GM19099 (cell line): ENCODE measurements around the gene DNAJC30.

Experiments used
- POLR2A ChIP-seq: IDR thresholded peaks from 3 replicates; pipeline ENCODE4 v1.6.1; 2011; ENCODE audit warnings: low read depth; ENCODE audit not compliant: insufficient read length; ENCODE audit errors: extremely low read depth

Gene DNAJC30

DNA sequence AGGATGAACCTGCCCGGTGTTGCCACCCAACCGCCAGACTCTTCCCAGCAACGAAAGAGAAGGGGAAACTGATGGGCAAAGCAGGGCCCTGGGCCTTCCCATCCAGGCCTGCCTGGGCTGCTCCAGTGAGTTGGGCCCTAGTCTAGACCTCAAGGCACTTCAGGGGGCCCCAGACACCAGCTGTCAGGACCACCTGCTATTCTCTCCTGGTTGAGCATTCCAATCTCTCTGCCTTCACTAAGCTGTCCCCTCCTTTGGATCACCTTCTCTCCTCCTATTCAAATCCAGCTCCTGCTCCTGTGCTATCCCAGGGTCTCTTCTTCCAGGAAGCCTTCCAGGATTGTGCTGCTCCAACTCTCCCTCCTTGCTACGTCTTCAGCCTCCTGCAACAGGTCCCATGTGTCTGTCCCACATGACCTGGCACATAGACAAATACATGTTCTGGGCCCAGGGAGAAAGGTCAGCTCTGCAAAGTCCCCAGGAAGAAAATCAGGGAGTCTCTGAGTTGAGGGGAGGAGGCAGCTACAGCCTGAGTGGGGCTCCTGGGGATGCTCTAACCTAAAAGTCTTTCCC, 33.2 kb upstream of the DNAJC30 start:
- no peak for TF ChIP-seq POLR2A

DNA sequence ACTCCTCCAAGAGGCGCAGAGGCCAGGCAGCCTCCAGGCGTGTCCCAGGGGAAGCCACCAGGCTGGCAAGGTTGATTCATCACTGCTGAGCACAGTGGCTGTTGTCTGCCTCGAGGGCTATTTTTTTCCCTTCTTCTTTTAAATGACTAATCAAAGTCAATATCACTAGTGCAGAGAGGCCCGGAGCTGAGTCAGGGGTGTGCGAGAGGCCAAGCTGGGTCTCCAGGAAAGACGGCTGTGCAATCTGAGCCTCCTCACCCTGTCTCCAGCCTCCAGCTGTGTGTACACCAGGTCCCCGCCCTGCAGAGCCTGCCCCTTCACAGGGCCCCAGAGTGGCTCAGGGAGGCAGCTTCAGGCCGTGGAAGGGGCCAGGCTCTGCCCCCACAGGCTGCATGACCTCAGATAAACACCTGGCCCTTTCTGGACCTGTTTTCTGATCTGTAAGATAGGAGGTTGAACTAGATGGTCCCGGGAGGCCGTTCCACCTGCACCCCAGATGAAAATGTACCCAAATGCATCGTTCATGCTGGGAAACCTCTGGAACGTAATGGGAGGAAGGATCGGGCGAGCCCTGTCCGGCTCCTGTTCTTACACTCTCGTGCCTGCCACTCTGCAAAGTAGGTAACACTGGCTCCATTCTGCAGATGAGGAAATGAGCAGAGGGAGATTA, 32.5 kb upstream of the DNAJC30 start:
- no peak for TF ChIP-seq POLR2A

DNA sequence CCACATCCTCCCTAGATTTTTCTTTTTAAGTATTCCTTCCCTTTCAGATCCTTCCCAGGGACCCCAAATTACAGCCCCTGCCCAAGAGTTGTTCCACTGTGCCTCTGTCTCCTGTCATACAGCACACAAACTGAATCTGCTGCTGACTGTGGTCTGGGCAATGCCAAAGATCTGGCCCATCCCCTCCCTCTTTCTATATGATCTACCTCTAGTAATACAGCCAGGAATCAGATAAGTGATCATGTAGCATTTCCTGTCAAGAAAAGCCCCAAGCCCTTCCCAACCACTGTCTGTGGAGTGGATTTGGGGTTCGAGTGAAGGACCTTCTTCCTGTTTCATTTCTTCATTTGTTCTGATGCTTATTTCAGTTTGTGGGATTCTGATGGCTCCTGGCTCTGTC, 29.5 kb upstream of the DNAJC30 start:
- no peak for TF ChIP-seq POLR2A

DNA sequence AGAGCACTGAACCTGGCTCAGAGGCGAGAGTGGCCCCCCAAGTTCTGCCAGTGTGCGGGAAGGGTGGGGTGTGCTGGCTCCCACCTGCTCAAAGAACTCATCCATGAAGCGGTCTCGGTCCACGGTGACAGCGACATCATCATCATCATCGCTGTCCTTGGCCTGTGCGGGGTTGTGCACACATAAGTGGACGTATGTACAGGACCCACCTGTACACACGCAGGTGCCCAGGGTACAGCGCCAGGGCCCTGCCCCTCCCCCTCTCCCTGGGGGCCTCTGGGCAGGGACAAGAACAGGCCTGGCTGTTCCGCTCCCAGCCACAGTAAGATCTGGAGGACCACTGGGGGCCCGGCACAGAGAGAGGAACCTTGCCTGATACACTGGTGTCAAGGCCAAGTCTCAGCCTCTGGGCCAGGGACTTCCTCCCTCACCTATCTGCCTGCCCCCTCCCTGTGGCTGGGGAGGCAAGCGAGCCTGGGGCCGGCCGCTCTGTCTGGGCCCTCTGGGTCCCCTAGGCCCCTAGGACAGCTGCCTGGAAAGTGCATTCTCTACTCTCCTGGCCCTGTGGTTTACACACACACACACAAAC, 25.8 kb upstream of the DNAJC30 start:
- no peak for TF ChIP-seq POLR2A

DNA sequence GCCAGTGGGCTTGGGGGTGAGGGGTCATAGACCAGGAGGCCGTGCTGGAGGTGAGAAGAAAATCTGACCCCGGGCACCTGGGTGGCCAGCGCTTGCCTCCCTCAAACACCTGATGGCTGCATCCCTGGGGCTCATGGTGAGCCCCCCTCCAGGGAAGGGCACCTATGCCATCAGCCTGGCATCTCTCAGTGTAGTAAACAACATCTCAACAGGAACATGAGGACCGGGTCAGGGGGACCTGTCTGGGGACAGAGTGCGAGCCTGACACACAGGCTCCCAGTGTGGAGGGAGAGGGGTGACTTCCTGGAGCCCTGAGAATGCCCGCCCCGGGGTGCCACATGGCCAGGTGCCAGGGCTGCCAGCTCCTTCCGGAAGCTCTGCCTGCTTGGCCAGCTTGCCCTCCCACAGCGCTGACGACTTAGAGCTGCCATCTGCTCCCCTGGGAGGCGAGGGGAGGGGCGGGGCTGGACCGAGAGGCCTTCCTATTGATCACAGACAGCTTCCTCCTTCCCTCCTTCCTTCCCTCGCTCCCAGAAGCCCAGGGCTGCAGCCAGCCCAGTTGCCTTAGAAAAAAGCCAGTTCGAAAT, 23.9 kb upstream of the DNAJC30 start:
- no peak for TF ChIP-seq POLR2A

DNA sequence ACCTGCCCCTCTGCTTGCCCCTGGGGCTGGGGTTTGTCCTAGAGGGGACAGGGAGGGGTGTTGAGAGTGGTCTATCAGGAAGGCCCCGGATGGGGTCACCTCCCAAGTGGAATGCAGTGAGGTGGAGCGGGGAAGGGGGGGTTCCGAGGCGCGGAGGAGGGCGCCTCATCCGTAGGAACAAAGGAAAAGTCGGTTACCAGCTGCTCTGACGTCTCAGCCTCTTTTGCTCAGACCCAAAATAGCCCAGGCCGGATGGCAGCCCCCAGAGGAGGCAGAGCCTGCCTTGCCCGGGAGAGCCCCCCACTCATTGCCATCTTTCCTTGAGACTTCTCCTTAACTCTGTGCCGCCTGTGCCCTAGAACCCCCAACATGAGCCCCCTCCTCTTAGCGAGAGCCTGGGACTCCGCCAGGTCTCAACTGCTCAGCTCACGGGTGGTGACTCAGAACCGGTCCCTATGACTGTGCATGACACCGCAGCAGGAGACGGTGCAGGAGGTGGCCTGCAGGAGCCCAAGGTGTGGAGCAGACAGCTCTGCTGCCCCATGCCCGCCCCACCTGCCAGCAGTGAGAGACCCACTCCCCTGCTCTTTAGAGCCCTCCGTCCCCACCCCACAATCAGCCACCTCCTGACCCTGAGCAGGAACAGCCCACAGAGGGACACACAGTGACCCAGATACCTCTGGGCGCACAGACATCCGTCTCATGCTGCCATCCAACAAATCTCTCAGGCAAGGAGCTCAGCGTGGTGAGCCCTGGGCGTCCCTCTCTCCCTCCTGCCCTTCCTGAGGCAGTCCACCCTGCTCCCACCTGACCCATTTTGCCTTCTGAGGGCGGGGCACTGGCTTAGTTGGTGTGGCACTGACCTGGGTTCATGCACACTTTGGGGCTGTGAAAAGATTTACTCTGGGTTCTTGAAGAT, 23.1 kb upstream of the DNAJC30 start:
- no peak for TF ChIP-seq POLR2A

DNA sequence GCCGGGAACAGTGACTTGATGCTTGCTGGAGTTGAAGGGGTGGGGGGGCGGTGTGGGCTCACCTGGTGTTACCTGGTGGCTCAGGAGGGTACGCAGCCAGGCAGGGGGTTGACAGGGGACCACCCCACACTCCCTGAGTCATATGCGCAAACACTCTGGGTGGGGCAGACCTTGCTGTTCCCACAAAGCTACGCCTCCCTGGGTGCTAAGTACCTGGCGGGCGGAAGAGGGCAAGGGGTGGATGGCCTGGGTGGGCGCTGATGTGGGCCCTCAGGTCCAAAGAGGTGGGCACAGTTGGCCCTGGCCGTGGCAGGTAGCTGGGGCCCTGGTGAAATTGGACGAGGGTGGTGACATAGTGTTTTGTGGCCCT, 22.3 kb upstream of the DNAJC30 start:
- TF ChIP-seq POLR2A: no peak

DNA sequence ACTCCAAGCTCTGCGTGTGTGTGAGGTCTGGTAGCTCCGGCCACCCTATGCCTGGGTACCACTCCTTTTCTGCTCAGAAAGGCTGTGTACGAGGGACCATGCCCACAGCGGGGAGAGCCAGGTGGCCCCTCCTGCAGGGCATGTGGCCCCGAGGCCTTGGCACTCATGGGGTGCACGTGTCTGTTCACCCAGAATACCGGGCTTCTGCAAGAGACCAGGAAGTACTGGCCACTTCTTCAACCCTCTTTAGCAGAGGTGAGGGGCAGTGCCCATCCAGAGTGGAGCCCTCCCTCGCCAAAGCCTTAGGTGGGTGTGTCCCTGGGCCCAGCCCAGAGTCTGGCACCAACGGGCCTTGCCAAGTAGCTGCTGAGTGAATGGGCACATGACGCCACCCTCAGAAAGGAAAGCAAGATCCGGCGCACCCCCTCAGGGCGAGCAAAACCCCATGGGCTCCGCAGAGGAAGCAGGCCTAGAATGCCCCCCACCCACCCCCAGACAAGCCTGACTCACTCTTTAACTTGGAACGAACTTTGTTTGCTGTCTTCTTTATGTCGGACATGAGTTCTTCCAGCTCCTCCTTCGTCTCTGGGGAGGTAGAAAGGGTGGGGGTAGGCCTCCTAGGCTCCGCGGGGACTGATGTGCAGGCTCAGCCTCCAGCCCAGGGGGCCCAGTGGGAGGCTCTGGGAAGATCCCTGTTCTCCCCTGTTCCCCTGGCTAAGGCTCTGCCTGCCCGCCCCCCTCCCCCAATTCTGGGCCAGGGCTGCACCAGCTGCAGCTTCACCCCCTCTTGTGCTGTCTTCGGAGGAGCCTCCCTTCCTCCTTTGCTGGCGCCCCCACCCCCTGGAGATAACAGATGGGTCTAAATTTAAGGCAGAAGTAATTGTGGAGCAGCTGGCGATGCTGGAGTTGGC, 21.6 kb upstream of the DNAJC30 start:
- TF ChIP-seq POLR2A: no peak

DNA sequence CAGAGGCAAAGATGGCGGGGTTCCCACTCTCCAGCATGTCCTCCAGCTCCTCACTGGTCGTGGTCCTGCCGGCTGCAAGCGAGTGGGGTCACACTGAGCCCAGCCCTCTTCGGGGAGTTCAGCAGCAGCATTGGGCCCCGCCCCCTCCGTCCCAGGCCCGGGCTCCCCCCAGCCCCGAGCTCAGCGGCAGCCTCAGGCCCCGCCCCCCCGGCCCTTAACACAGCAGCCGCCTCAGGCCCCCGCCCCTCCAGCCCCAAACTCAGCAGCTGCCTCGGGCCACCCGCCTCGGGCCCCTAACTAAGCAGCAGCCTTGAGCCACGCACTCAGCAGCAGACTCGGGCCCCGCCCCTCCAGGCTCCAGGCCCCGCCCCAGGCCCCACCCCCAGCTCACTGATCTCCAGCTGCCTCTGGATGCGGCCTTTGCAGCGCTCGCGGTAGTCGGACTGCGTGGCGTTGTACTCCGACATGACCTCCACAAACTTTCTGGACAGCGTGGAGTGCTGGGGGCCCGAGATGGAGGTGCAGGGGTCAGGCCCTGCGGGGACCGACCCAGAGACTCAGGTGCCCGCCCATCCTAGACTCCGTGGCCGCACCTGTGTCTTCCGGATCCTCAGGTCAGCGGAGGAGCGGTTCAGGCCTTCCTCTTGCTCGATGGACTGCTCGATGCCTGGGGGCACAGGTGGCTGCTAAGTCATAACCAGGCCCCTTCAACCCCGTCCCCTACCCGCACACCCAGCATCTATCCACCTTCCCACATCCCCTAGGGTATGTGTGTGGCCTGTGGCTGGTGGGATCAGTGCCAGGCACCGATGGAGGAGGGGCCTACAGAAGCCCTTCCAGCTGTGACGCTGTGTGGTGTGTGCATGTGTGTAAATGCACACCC, 20.7 kb upstream of the DNAJC30 start:
- no peak for TF ChIP-seq POLR2A

DNA sequence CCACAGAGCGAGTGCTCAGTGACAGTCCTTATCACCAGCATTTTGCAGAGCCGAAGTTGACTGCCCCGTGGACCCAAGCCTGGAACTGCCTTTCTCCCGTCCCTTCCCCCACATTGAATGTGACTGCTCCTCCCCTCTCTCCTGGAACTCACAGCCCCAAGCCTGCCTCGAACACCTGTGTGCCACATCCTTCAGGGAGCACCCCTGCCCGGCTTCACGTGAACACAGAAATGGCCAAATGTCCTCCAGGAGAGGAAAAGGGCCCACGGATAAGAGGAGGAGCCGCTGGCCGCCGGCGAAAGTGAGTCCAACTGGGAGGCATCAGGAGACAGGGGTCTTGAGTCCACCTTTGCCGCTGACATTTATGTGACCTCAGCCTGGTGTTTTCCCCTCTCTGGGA, 20.0 kb upstream of the DNAJC30 start:
- TF ChIP-seq POLR2A: no peak

DNA sequence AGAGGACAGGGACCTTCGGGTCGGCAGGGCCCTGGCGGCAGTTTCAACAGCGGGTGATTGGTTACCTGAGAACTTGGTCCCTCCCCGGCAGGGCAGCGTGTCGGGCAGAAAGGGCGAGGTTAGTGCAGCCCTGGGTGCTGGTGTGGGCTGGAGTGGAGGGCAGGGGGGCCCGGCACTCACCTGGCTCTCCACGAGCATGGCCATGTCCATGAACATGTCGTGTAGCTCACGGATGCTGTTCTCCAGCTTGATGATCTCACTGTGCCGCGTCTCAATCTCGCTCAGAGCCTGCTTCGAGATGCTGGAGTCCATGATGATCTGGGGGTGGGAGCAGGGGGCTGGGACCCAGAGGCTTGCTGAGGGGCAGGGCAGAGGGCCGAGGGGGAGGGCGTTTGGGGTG, 19.4 kb upstream of the DNAJC30 start:
- no peak for TF ChIP-seq POLR2A

DNA sequence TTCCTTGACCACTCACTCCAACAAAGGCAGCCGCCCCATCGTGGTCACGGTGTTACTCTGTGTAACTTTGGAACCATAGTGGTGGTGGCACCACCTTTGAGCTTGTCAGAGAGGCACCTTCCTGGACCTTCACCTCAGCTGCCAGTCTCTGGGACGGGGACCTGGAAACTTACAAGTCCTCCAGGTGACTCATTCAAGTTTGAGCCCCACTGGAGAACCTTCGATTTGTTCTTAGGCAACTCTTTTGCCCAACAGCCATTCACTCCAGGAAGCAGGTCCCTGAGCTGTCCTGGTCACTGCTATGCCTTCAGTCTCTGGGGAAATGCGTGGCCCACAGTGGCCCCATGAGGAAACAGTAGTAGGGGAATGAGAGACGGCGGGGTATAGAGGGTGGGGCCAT, 19.0 kb upstream of the DNAJC30 start:
- no peak for TF ChIP-seq POLR2A

DNA sequence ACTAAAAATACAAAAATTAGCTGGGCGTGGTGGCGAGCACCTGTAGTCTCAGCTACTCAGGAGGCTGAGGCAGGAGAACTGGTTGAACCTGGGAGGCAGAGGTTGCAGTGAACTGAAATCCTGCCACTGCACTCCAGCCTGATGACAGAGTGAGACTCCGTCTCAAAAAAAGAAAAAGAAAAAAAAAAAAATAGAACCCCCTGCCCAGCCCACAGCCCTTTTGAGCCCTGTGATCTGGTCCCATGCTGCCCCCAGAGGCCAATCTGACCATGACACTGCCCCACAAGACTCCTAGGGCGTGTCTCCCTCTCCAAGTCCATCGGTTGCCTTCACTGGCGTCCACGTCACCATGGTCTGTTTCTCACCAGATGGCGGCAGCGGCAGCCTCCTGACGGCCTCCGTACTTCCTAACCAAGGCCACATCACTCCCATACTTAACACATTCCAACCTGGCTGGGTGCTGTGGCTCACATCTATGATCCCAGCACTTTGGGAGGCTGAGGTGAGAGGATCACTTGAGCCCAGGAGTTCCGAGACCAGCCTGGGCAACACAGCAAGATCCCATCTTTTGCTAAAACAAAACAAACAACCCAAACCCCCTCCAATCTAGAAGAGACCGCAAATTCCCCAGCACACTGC, 18.2 kb upstream of the DNAJC30 start:
- TF ChIP-seq POLR2A: no peak

DNA sequence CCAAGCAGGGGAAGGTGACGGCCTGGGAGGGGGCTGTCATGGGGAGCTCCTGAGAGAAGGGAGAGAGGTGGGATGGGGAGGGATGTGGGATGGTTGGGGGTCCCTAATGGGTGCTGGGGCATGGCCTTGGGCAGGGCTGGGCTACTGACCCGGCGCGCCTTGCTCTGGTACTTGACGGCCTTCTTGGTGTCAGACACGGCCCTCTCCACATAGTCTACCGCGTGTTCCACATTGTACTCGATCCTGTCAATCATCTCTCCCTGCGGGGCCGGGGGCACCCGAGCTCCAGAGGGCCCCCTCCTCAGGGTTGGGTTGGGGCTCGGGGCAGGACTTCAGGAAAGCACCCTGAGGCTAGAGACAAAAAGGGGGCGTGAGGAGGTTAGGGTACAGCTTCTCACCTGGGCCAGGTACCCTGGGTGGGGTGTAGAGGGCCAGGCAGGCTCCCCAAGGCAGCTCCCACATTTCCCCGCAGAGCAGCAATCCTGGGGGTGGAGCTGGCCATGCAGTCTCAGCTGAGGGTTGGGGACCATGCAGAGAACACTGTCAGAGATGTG, 17.4 kb upstream of the DNAJC30 start:
- TF ChIP-seq POLR2A: no peak
